GM19023 (cell line): ENCODE data around the gene GLA.

Source experiments
- ATAC-seq: cut with Tn5 transposase; IDR thresholded peaks from one replicate; pipeline ENCODE4 v1.9.1; 2021; ENCODE audit warnings: mild to moderate bottlenecking, moderate library complexity; ENCODE audit not compliant: unreplicated experiment

The GLA gene

DNA sequence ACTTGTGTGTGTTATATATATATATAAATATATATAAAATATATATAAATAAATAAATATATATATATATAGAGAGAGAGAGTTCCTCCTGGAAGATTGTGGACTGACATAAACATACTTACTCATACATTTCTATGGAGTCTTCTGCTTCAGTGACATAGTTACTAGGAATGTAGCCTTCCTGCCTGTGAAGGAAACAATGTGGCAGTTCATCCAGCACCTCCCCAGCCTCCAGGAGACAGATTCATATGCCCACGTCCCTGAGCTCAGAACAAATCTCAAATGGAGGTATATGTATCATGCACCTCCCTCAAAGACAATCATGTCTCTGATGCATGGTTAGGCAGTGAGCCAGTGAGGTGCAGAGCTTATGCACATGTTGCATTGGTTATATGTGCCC lies 47.8 kb downstream of the GLA start:
- no peak for ATAC-seq

- no peak for ATAC-seq
Observed at GRCh38 chrX:101357166-101357795, 50.4 kb downstream of the GLA start.

DNA sequence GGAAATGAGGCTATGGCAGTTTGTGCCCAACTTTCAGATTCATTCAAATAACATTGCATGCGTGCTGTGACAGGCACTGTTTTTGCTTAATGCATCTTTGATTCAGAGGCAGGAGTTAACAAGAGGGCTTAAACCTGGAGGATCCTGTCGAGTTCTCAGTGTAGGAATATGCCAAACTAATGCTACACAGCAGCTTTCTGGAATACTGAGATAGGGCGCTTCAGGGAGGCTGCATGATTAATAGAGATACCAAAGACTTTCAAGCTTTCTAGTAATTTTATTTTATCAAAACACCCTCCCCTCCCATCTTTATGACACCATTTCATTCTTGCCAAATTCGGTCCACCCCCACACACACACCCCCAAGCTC lies 58.5 kb downstream of the GLA start:
- no peak for ATAC-seq

DNA sequence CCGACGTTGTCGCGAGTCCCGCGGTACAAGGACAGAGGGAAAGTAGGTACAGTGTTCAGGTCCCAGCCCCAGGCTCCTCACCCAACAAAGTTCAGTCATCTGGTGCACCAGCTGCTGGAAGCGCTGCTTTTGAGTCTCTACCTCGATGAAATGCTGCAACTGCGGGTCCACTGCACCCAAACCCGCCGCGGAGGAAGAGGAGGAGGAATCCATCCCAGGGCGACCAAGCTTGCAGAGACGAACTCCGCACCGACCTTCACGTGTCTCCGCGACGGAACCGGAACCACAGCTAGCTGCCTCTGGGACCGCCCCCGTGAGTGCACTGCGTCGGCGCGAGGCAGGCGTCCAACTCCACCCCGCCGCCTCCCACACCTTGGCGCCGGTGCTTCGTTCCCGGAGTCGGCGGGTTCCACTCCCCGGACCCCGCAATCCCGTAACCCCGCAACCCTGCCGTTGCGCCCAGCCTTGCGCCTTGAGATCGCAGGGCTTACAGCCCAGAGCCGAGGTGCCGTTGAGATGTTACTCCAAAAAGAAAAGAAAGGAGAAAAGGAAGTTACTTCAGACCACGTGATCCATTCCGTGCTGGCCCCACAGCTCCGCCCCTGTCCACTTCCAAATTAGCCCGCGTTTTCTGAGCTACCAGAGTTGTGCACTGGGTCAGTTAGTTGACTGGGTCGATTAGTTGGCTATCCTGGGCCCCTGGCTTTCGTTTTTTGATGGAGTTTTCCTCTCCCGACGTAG lies 59.1 kb downstream of the GLA start, which contains the start of gene TIMM8A:
Gene TIMM8A, minus strand, starts transcription at position 291 of the 741 bp plus-strand sequence. Its CDS starts 78 bp downstream, at position 213.
- peak; percentile 99 for ATAC-seq

GRCh38 chrX:101347859-101348451 lies 59.8 kb downstream of the GLA start:
- peak; percentile 10 for ATAC-seq
